B cell (primary cell): Measurements from ENCODE around the gene FAM3D. TPM values are rescaled to one million over a fixed set of nuclear protein-coding genes. Genes with fewer than 3 reads are reported as not detected.

ENCODE experiments used
- ATAC-seq: fragments of 200-7000 bp; cut with Tn5 transposase; one replicate; pipeline ENCODE4 v1.10.0; 2021; ENCODE audit warnings: low read depth, mild to moderate bottlenecking, moderate number of reproducible peaks, moderate library complexity
- CTCF ChIA-PET: fragments of 350-600 bp; sonication (Branson Sonifier 250); formaldehyde crosslinking; loops from one replicate; lab custom pipeline; 2021; ENCODE audit warnings: antibody characterized with exemption, inconsistent platforms; lab: Charles Lee
- POLR2A ChIA-PET: fragments of 350-600 bp; sonication (Branson Sonifier 250); formaldehyde crosslinking; loops from one replicate; lab custom pipeline; 2021; ENCODE audit warnings: antibody characterized with exemption; lab: Charles Lee
- DNase-seq: peaks from one replicate; pipeline ENCODE4 v3.0.0; 2013
- H2AFZ ChIP-seq: 2 replicates; pipeline ENCODE4 v1.6.1; 2012; ENCODE audit warnings: mild to moderate bottlenecking, low read depth, low read length; ENCODE audit not compliant: insufficient read depth, poor library complexity, severe bottlenecking
- H3K27ac ChIP-seq, 2 donors: 1 replicate in 1 of 2; 2 replicates in 1 of 2; pipeline ENCODE4 v1.5.1; 2012 to 2013; ENCODE audit warnings: low read length in 2 of 2, mild to moderate bottlenecking in 2 of 2, moderate library complexity in 1 of 2
- H3K27me3 ChIP-seq, 4 experiments: fragments of 200-600 bp in 1 of 4; sonication (generic) in 1 of 4; replicated peaks in 1 of 4; 1 replicate in 2 of 4; 2 replicates in 2 of 4; pipeline versions ENCODE4 v1.6.1 to v1.7.0; 2013 to 2016; ENCODE audit warnings: low read length in 3 of 4, mild to moderate bottlenecking in 2 of 4, mixed read lengths in 1 of 4, moderate library complexity in 1 of 4; ENCODE audit not compliant: insufficient read depth in 4 of 4, control insufficient read depth in 3 of 4; ENCODE audit errors: control extremely low read depth in 1 of 4
- H3K36me3 ChIP-seq, 2 experiments: replicated peaks in 1 of 2; 1 replicate in 1 of 2; 2 replicates in 1 of 2; pipeline versions ENCODE4 v1.6.1 to v1.7.1; 2013; ENCODE audit warnings: low read length in 1 of 2; ENCODE audit not compliant: insufficient read depth in 2 of 2, control insufficient read depth in 1 of 2; ENCODE audit errors: control extremely low read depth in 1 of 2, extremely low read depth in 1 of 2
- H3K4me1 ChIP-seq, 2 donors: fragments of 200-600 bp in 1 of 2; sonication (generic) in 1 of 2; 1 replicate in 1 of 2; 2 replicates in 1 of 2; pipeline versions ENCODE4 v1.5.1 to v1.6.1; 2013 to 2017; ENCODE audit warnings: low read length in 2 of 2; ENCODE audit not compliant: control insufficient read depth in 2 of 2, insufficient read depth in 2 of 2
- H3K4me2 ChIP-seq: replicated peaks from 2 replicates; pipeline ENCODE3; 2012; ENCODE audit warnings: mild to moderate bottlenecking, low read depth, low read length; ENCODE audit not compliant: poor library complexity, severe bottlenecking
- H3K4me3 ChIP-seq, 5 experiments: fragments of 200-600 bp in 1 of 5; sonication (generic) in 1 of 5; 1 replicate in 3 of 5; 2 replicates in 2 of 5; pipeline versions ENCODE4 v1.5.1 to v1.7.0; 2011 to 2016; ENCODE audit warnings: low read length in 4 of 5, mild to moderate bottlenecking in 4 of 5, low read depth in 2 of 5, control low read depth in 1 of 5, moderate library complexity in 1 of 5; ENCODE audit not compliant: insufficient read depth in 1 of 5; ENCODE audit errors: control extremely low read depth in 1 of 5, extremely low read depth in 1 of 5
- H3K79me2 ChIP-seq: fragments of 200-600 bp; sonication (generic); one replicate; pipeline ENCODE4 v1.6.0; 2016; ENCODE audit warnings: low read length; ENCODE audit not compliant: control insufficient read depth, insufficient read depth
- H3K9ac ChIP-seq: fragments of 200-600 bp; sonication (generic); 2 replicates; pipeline ENCODE4 v1.6.1; 2017; ENCODE audit warnings: mild to moderate bottlenecking, low read length, moderate library complexity
- H3K9me3 ChIP-seq, 3 donors: one replicate each; pipeline versions ENCODE4 v1.6.1 to v1.7.1; 2013; ENCODE audit warnings: low read length in 2 of 3; ENCODE audit not compliant: control insufficient read depth in 2 of 3, insufficient read depth in 1 of 3; ENCODE audit errors: control extremely low read depth in 1 of 3
- H4K20me1 ChIP-seq: 2 replicates; pipeline ENCODE4 v1.6.0; 2012; ENCODE audit warnings: mild to moderate bottlenecking, low read length; ENCODE audit not compliant: insufficient read depth, control insufficient read depth, poor library complexity, severe bottlenecking
- H3K27ac Mint-ChIP-seq: one replicate; pipeline ENCODE4 v1.8.0; 2021; ENCODE audit warnings: mixed read lengths
- H3K27me3 Mint-ChIP-seq: one replicate; pipeline ENCODE4 v1.8.0; 2021; ENCODE audit warnings: mixed read lengths
- H3K4me1 Mint-ChIP-seq: one replicate; pipeline ENCODE4 v1.8.0; 2021; ENCODE audit warnings: mixed read lengths
- H3K4me3 Mint-ChIP-seq: one replicate; pipeline ENCODE4 v1.8.0; 2021; ENCODE audit warnings: mixed read lengths
- H3K9me3 Mint-ChIP-seq: one replicate; pipeline ENCODE4 v1.8.0; 2022; ENCODE audit warnings: mixed read lengths; ENCODE audit not compliant: insufficient read depth
- CTCF ChIP-seq: fragments of 200-600 bp; IDR thresholded peaks from one replicate; pipeline ENCODE4 v1.8.0; 2022; ENCODE audit warnings: antibody characterized with exemption, mild to moderate bottlenecking
- EZH2 ChIP-seq: IDR thresholded peaks from 2 replicates; pipeline ENCODE4 v1.6.1; 2012; ENCODE audit warnings: borderline replicate concordance, low read depth, mild to moderate bottlenecking, moderate library complexity, low read length; ENCODE audit not compliant: insufficient read depth, poor library complexity, severe bottlenecking
- WGBS: methylation state at CpG from one replicate; pipeline ENCODE4 v1.1.5; 2013; ENCODE audit warnings: missing lambda C conversion rate; ENCODE audit not compliant: insufficient coverage; 5-methylcytosine and 5-hydroxymethylcytosine counted together
- intact Hi-C: fragments of 100-400 bp; cut with micrococcal nuclease; formaldehyde crosslinking; loops from one replicate; pipeline ENCODE4 v1.10.0; 2022
- polyA plus RNA-seq: library from polyadenylated mRNA; depleted of rRNA; stranded (reverse); fragments of >200 nt; gene quantifications from 2 replicates; pipeline ENCODE4 v1.2.3, GENCODE V29; 2012
- total RNA-seq, 2 donors: library from RNA; stranded (reverse); fragments of 120-200 nt in 1 of 2; gene quantifications; 1 replicate in 1 of 2; 2 replicates in 1 of 2; pipeline versions ENCODE4 v1.2.3 to v1.2.4, GENCODE V29; 2013 to 2022

Gene FAM3D
- total and polyA plus RNA-seq, 2 donors (not counting 1 experiment from before 2014, with no cell fraction given), result not detected

- WGBS, result 25% methylated on average over 4 of the region's 7 CpGs
- ChIA-PET POLR2A (no interaction called here), CTCF (no interaction called here)
- Histone ChIP-seq H3K9me3 (peaks cover 5 to 15% (median 6%) of the 10 kb centered on the region in 3 donors), H3K4me3 (no peak overlapping the region), H3K27me3 (no peaks in the 10 kb centered on the region), H3K4me2 (no peak overlapping the region), H2AFZ (no peak overlapping the region), H3K36me3 (no peaks in the 10 kb centered on the region), H4K20me1 (no peaks in the 10 kb centered on the region), H3K79me2 (no peaks in the 10 kb centered on the region), H3K27ac (no peak overlapping the region), H3K4me1 (no peaks in the 10 kb centered on the region), H3K9ac (no peak overlapping the region)
- DNase-seq, result no peak
- ATAC-seq, result no peak
- Mint-ChIP-seq H3K27ac (no peak overlapping the region), H3K9me3 (peaks cover 10% of the 10 kb centered on the region), H3K4me1 (no peaks in the 10 kb centered on the region), H3K27me3 (peaks cover 8% of the 10 kb centered on the region), H3K4me3 (no peak overlapping the region)
- no peak for TF ChIP-seq EZH2
- no peak for TF ChIP-seq CTCF
- intact Hi-C loops, result no loop called here
These were observed 27.6 kb upstream of the FAM3D start for GRCh38 chr3:58693940-58694850.

- H3K4me1 ChIP-seq, result no peaks in the 10 kb centered on the region
- no CpG with 5 or more reads among the region's 1 CpG for WGBS
- no peaks in the 10 kb centered on the region for H3K4me1 Mint-ChIP-seq
- no peak overlapping the region for H3K27ac Mint-ChIP-seq
- CTCF ChIA-PET, result no interaction called here
- ATAC-seq, result no peak
- TF ChIP-seq CTCF (no peak), EZH2 (no peak)
- no peaks in the 10 kb centered on the region for H3K27me3 ChIP-seq
- POLR2A ChIA-PET, result no interaction called here
- no peak for DNase-seq
- peaks cover 5 to 15% (median 7%) of the 10 kb centered on the region in 3 donors for H3K9me3 ChIP-seq
- H3K9me3 Mint-ChIP-seq, result peaks cover 10% of the 10 kb centered on the region
- H3K36me3 ChIP-seq, result no peaks in the 10 kb centered on the region
- no peak overlapping the region for H3K4me3 ChIP-seq
- peaks cover 11% of the 10 kb centered on the region for H3K27me3 Mint-ChIP-seq
- H3K4me3 Mint-ChIP-seq, result no peak overlapping the region
- H3K27ac ChIP-seq, result no peak overlapping the region
- H3K9ac ChIP-seq, result no peak overlapping the region
- H3K79me2 ChIP-seq, result no peaks in the 10 kb centered on the region
- no peak overlapping the region for H3K4me2 ChIP-seq
- H4K20me1 ChIP-seq, result no peaks in the 10 kb centered on the region
- intact Hi-C loops, result no loop called here
- no peak overlapping the region for H2AFZ ChIP-seq
These were observed 25.9 kb upstream of the FAM3D start for GRCh38 chr3:58692484-58692883.
